ENCODE measurements around the gene ADGRB2. TPM values are rescaled to one million over a fixed set of nuclear protein-coding genes. Genes with fewer than 3 reads are reported as not detected.

The ADGRB2 gene
- total RNA-seq, 2 experiments from 2014 or later, result 0.39 to 0.71 TPM

DNA sequence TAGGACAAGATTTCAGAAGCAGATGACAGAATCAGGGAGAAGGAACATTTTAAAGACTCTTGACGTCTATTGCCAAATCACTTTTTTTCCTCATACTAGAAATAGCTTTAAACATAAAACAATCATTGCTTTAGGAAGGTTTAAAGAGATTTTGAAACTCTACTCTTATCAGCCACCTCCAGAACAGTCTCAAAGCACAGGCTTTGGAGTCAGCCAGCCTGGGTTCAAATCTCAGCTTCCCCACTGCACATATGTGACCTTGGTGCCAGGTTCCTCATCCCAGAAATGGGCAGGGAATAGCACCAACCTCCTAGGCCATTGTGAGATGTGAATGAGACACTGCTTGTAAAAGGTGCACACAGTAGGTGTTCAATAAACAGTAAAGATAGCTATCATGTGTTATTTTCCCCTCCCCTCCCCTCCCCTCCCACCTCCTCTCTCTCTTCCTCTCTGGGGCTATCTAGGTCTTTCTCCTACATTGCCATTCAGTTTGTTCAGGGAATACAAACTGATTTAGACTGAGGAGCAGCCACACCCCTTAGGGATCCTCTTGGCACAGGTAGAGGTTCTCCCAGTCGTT lies 31.0 kb upstream of the ADGRB2 start:
- CTCF ChIA-PET, result no interaction called here
- Histone ChIP-seq H3K9me3 (ENCODE audit: control insufficient read depth in 1 of 2, insufficient read depth in 1 of 2, low read length in 2 of 2) (no peaks in the 10 kb centered on the region), H3K36me3 (ENCODE audit: insufficient read depth, low read length) (no peaks in the 10 kb centered on the region), H3K27me3 (ENCODE audit: control insufficient read depth in 1 of 2, insufficient read depth in 2 of 2, low read length in 2 of 2) (peaks cover 0 to 4% of the 10 kb centered on the region in 2 experiments), H3K27ac (ENCODE audit: low read depth in 1 of 2, low read length in 2 of 2) (no peak overlapping the region), H3K4me1 (ENCODE audit: insufficient read depth, low read length) (no peaks in the 10 kb centered on the region), H3K4me3 (ENCODE audit: low read length) (no peak overlapping the region)
- no peak for TF ChIP-seq CTCF (IDR thresholded peaks at IDR 0.05)
- Mint-ChIP-seq H3K27ac (no peak overlapping the region), H3K27me3 (no peaks in the 10 kb centered on the region), H3K4me1 (ENCODE audit: low read depth) (no peaks in the 10 kb centered on the region), H3K36me3 (ENCODE audit: low read depth) (no peaks in the 10 kb centered on the region), H3K4me3 (no peak overlapping the region), H3K9me3 (no peaks in the 10 kb centered on the region)
- intact Hi-C loops (cut with DNase I, micrococcal nuclease), result no loop called here
- POLR2A ChIA-PET, result no interaction called here
- DNase-seq (no peak), ATAC-seq (ENCODE audit: poor library complexity) (no peak)

GRCh38 chr1:31793586-31794285 lies 29.6 kb upstream of the ADGRB2 start:
- no peaks in the 10 kb centered on the region for H3K27me3 Mint-ChIP-seq
- no peak overlapping the region for H3K27ac ChIP-seq (ENCODE audit: low read depth in 1 of 2, low read length in 2 of 2)
- H3K4me3 ChIP-seq (ENCODE audit: low read length), result no peak overlapping the region
- H3K4me3 Mint-ChIP-seq, result no peak overlapping the region
- H3K27ac Mint-ChIP-seq, result no peak overlapping the region
- intact Hi-C loops (cut with DNase I, micrococcal nuclease), result no loop called here
- peaks cover 5% of the 10 kb centered on the region for H3K4me1 Mint-ChIP-seq (ENCODE audit: low read depth)
- H3K9me3 ChIP-seq (ENCODE audit: control insufficient read depth in 1 of 2, insufficient read depth in 1 of 2, low read length in 2 of 2), result no peaks in the 10 kb centered on the region
- peaks cover 8% of the 10 kb centered on the region for H3K4me1 ChIP-seq (ENCODE audit: insufficient read depth, low read length)
- ChIA-PET POLR2A (no interaction called here), CTCF (no interaction called here)
- H3K36me3 ChIP-seq (ENCODE audit: insufficient read depth, low read length), result no peaks in the 10 kb centered on the region
- no peak for TF ChIP-seq CTCF (IDR thresholded peaks at IDR 0.05)
- no peaks in the 10 kb centered on the region for H3K9me3 Mint-ChIP-seq
- peaks cover 0 to 3% of the 10 kb centered on the region in 2 experiments for H3K27me3 ChIP-seq (ENCODE audit: control insufficient read depth in 1 of 2, insufficient read depth in 2 of 2, low read length in 2 of 2)
- no peak for ATAC-seq (ENCODE audit: poor library complexity)
- H3K36me3 Mint-ChIP-seq (ENCODE audit: low read depth), result no peaks in the 10 kb centered on the region
- peak in 1 of 14 experiments; percentile 24 for DNase-seq

- no peak overlapping the region for H3K4me3 ChIP-seq (ENCODE audit: low read length)
- no peak for TF ChIP-seq CTCF (IDR thresholded peaks at IDR 0.05)
- Mint-ChIP-seq H3K4me3 (no peak overlapping the region), H3K27ac (no peak overlapping the region), H3K9me3 (no peaks in the 10 kb centered on the region), H3K4me1 (ENCODE audit: low read depth) (peaks cover 9% of the 10 kb centered on the region), H3K36me3 (ENCODE audit: low read depth) (peaks cover 3% of the 10 kb centered on the region), H3K27me3 (no peaks in the 10 kb centered on the region)
- no peaks in the 10 kb centered on the region for H3K27me3 ChIP-seq (ENCODE audit: control insufficient read depth in 1 of 2, insufficient read depth in 2 of 2, low read length in 2 of 2)
- no peaks in the 10 kb centered on the region for H3K9me3 ChIP-seq (ENCODE audit: control insufficient read depth in 1 of 2, insufficient read depth in 1 of 2, low read length in 2 of 2)
- H3K36me3 ChIP-seq (ENCODE audit: insufficient read depth, low read length), result no peaks in the 10 kb centered on the region
- ATAC-seq (ENCODE audit: poor library complexity) (no peak), DNase-seq (peak in 1 of 14 experiments; percentile 24)
- ChIA-PET POLR2A (no interaction called here), CTCF (no interaction called here)
- no peak overlapping the region for H3K27ac ChIP-seq (ENCODE audit: low read depth in 1 of 2, low read length in 2 of 2)
- H3K4me1 ChIP-seq (ENCODE audit: insufficient read depth, low read length), result peaks cover 15% of the 10 kb centered on the region
- intact Hi-C loops (cut with DNase I, micrococcal nuclease), result no loop called here
These were observed 28.9 kb upstream of the ADGRB2 start for GRCh38 chr1:31793086-31793485.

Data from CD4-positive, alpha-beta T cell (primary cell).